SU-DHL-6 (cell line): ENCODE data around the gene OR5AU1.

ENCODE experiments used
- H2AFZ ChIP-seq: fragments of 200-600 bp; sonication (generic); 2 replicates; pipeline ENCODE4 v1.6.1; 2014; ENCODE audit warnings: low read depth, mild to moderate bottlenecking, moderate library complexity, mixed read lengths, antibody characterized with exemption, low read length; ENCODE audit not compliant: severe bottlenecking
- H3F3A ChIP-seq: fragments of 200-600 bp; shearing (Covaris generic); 2 replicates; pipeline ENCODE4 v1.6.0; 2016; ENCODE audit warnings: antibody characterized with exemption, mild to moderate bottlenecking; ENCODE audit not compliant: insufficient read depth
- H3K27ac ChIP-seq: fragments of 200-600 bp; sonication (generic); 2 replicates; pipeline ENCODE4 v1.5.1; 2016; ENCODE audit warnings: low read depth, mild to moderate bottlenecking, low read length, moderate library complexity, mixed read lengths
- H3K27me3 ChIP-seq: fragments of 200-600 bp; sonication (generic), shearing (Covaris generic); 2 replicates; pipeline ENCODE4 v1.6.0; 2014; ENCODE audit warnings: mild to moderate bottlenecking, low read length
- H3K36me3 ChIP-seq: fragments of 200-600 bp; sonication (generic); 2 replicates; pipeline ENCODE4 v1.6.1; 2014; ENCODE audit warnings: mild to moderate bottlenecking, low read length, mixed read lengths
- H3K4me2 ChIP-seq: fragments of 300-600, 200-600 bp; shearing (Covaris generic), sonication (generic); 2 replicates; pipeline ENCODE4 v1.6.0; 2014; ENCODE audit warnings: low read length, low read depth, mild to moderate bottlenecking; ENCODE audit not compliant: poor library complexity, severe bottlenecking
- H3K4me3 ChIP-seq: fragments of 200-600 bp; sonication (generic); 2 replicates; pipeline ENCODE4 v1.5.1; 2014; ENCODE audit warnings: antibody characterized with exemption, low read length, mild to moderate bottlenecking, mixed read lengths; ENCODE audit not compliant: insufficient read depth, poor library complexity, severe bottlenecking
- H3K79me2 ChIP-seq: fragments of 200-600 bp; sonication (generic); 2 replicates; pipeline ENCODE4 v1.6.1; 2014; ENCODE audit warnings: mild to moderate bottlenecking, low read length, moderate library complexity; ENCODE audit not compliant: insufficient read depth
- H3K9ac ChIP-seq: fragments of 200-600 bp; sonication (generic); 2 replicates; pipeline ENCODE4 v1.7.0; 2014; ENCODE audit warnings: mild to moderate bottlenecking, low read length
- H3K9me2 ChIP-seq: fragments of 200-600 bp; sonication (generic); replicated peaks from 2 replicates; pipeline ENCODE4 v1.6.1; 2014; ENCODE audit warnings: low read length; ENCODE audit not compliant: insufficient read depth
- H3K9me3 ChIP-seq: fragments of 200-600 bp; sonication (generic); 2 replicates; pipeline ENCODE4 v1.6.1; 2014; ENCODE audit warnings: low read length, mixed read lengths; ENCODE audit not compliant: insufficient read depth
- H4K20me1 ChIP-seq: fragments of 200-600 bp; sonication (generic); 2 replicates; pipeline ENCODE4 v1.6.1; 2014; ENCODE audit warnings: low read depth, mild to moderate bottlenecking, antibody characterized with exemption, low read length, moderate library complexity, mixed read lengths
- EZH2phosphoT487 ChIP-seq: fragments of 200-600 bp; sonication (generic), shearing (Covaris generic); conservative IDR thresholded peaks from 2 replicates; pipeline ENCODE4 v1.6.1; 2018; ENCODE audit warnings: mild to moderate bottlenecking, antibody characterized with exemption, low read length, moderate library complexity, mixed read lengths
- TF ChIP-seq, protein P1 (sequence below): fragments of 200-600 bp; sonication (generic); IDR thresholded peaks from one replicate; pipeline ENCODE4 v1.5.1; 2017; ENCODE audit warnings: antibody characterized with exemption, mild to moderate bottlenecking, low read length, moderate library complexity; ENCODE audit not compliant: insufficient read depth, poor library complexity, severe bottlenecking

The OR5AU1 gene

DNA sequence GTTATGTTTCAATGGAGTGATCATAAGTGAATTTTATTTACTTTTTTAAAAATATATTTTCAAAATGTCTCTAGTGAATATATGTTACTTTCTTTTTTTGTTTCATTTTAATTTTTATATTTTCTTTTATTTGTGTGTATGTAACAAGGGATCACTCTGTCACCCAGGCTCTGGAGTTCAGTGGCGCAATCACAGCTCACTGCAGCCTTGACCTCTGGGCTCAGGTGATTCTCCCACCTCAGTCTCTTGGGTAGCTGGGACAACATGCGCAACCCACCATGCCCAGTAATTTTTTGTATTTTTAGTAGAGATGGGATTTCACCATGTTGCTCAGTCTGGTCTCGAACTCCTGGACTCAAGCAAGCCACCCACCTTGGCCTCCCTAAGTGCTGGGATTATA is 36.9 kb downstream of the OR5AU1 start:
- TF ChIP-seq, protein P1, sequence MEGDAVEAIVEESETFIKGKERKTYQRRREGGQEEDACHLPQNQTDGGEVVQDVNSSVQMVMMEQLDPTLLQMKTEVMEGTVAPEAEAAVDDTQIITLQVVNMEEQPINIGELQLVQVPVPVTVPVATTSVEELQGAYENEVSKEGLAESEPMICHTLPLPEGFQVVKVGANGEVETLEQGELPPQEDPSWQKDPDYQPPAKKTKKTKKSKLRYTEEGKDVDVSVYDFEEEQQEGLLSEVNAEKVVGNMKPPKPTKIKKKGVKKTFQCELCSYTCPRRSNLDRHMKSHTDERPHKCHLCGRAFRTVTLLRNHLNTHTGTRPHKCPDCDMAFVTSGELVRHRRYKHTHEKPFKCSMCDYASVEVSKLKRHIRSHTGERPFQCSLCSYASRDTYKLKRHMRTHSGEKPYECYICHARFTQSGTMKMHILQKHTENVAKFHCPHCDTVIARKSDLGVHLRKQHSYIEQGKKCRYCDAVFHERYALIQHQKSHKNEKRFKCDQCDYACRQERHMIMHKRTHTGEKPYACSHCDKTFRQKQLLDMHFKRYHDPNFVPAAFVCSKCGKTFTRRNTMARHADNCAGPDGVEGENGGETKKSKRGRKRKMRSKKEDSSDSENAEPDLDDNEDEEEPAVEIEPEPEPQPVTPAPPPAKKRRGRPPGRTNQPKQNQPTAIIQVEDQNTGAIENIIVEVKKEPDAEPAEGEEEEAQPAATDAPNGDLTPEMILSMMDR = no peak
- TF ChIP-seq EZH2phosphoT487 = no peak

DNA sequence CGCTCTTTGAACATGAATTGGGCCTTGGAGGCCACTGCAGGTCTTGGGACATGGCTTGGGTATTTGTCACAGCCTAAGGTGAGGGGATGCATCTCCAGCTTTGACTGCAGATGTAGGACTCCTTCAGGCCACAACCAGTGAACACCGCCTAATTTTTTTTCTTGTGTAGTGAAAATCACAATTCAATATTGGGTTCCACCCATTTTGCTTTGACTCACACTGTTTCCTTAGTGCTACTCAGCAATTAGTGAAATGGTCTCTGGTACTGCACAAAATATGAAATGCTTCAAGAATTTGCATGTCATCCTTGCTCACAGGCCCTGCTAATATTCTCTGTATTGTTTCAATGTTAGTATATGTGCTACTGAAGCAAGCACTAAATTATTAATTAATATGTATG is 42.5 kb downstream of the OR5AU1 start:
- TF ChIP-seq, protein P1 = no peak
- TF ChIP-seq EZH2phosphoT487 = no peak
- H3K9me2 ChIP-seq = no peaks in the 10 kb centered on the region
- H3K9ac ChIP-seq = no peak overlapping the region
- no peaks in the 10 kb centered on the region for H3K36me3 ChIP-seq
- no peak overlapping the region for H2AFZ ChIP-seq
- H3K27ac ChIP-seq = no peak overlapping the region
- H3K4me3 ChIP-seq = no peak overlapping the region
- H4K20me1 ChIP-seq = no peaks in the 10 kb centered on the region
- no peaks in the 10 kb centered on the region for H3K9me3 ChIP-seq
- no peaks in the 10 kb centered on the region for H3K27me3 ChIP-seq
- no peaks in the 10 kb centered on the region for H3F3A ChIP-seq
- no peaks in the 10 kb centered on the region for H3K79me2 ChIP-seq
- H3K4me2 ChIP-seq = no peak overlapping the region

More for the DNA sequence above, 36.9 kb downstream of the OR5AU1 start:
- Histone ChIP-seq H3K9ac (no peak overlapping the region), H3K79me2 (no peaks in the 10 kb centered on the region), H4K20me1 (no peaks in the 10 kb centered on the region), H3F3A (no peaks in the 10 kb centered on the region), H3K9me3 (no peaks in the 10 kb centered on the region), H3K4me2 (no peak overlapping the region), H2AFZ (no peak overlapping the region), H3K27ac (no peak overlapping the region), H3K27me3 (no peaks in the 10 kb centered on the region; the same call in 1 of the 2 replicates), H3K4me3 (no peak overlapping the region), H3K36me3 (no peaks in the 10 kb centered on the region), H3K9me2 (no peaks in the 10 kb centered on the region)

DNA sequence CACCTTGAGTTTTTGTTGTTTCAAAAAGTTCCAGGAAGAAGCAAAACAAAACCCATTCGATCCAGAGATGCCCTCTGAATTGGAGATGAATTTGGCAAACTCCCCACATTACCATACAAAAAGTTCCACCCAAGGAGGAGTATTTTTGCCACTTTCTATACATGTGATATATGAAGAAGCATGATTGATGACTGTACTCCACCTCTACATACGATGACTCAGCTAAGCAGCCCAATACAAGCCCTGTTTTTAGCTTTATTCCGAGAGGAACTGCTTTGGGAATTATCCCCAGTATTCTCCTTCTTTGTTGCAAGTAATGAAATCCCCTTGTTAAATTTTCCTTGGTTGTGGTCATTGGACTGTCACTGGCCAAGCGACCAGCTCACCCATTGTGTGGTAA is 43.6 kb downstream of the OR5AU1 start:
- no peaks in the 10 kb centered on the region for H3F3A ChIP-seq
- no peak overlapping the region for H2AFZ ChIP-seq
- no peaks in the 10 kb centered on the region for H4K20me1 ChIP-seq
- no peak overlapping the region for H3K4me2 ChIP-seq
- H3K9ac ChIP-seq = no peak overlapping the region
- no peaks in the 10 kb centered on the region for H3K27me3 ChIP-seq
- no peak overlapping the region for H3K27ac ChIP-seq
- no peaks in the 10 kb centered on the region for H3K9me3 ChIP-seq
- no peaks in the 10 kb centered on the region for H3K36me3 ChIP-seq
- no peak overlapping the region for H3K4me3 ChIP-seq
- H3K79me2 ChIP-seq = no peaks in the 10 kb centered on the region
- no peak for TF ChIP-seq EZH2phosphoT487
- TF ChIP-seq, protein P1 = no peak
- H3K9me2 ChIP-seq = no peaks in the 10 kb centered on the region
